ENCODE data around the gene TET2. TPM values are rescaled to one million over a fixed set of nuclear protein-coding genes. Genes with fewer than 3 reads are reported as not detected.

Gene TET2
- total and polyA plus RNA-seq, 9 donors, result 18.4 to 36.8 (median 23.8) TPM

GRCh38 chr4:105257817-105258495 lies 111.3 kb downstream of the TET2 start:
- no peak for DNase-seq
- H3K9me3 ChIP-seq (replicated peaks; ENCODE audit: control insufficient read depth, low read depth, low read length), result peaks cover 8% of the 10 kb centered on the region
- no CpG with 5 or more reads among the region's 1 CpG for WGBS (ENCODE audit: insufficient coverage)
- H3K4me3 ChIP-seq (ENCODE audit: low read length), result no peak overlapping the region
- peaks cover 9% of the 10 kb centered on the region for H3K36me3 ChIP-seq (ENCODE audit: control insufficient read depth, insufficient read depth, low read length)
- no peak overlapping the region for H3K27ac ChIP-seq (ENCODE audit: low read length)
- H3K27me3 ChIP-seq (ENCODE audit: control insufficient read depth, insufficient read depth, low read length), result no peaks in the 10 kb centered on the region
- H3K4me1 ChIP-seq (ENCODE audit: control insufficient read depth, insufficient read depth, low read length), result no peaks in the 10 kb centered on the region

GRCh38 chr4:105265689-105266088 lies 119.0 kb downstream of the TET2 start:
- Histone ChIP-seq H3K4me3 (ENCODE audit: low read length) (no peak overlapping the region), H3K27me3 (ENCODE audit: control insufficient read depth, insufficient read depth, low read length) (no peaks in the 10 kb centered on the region), H3K9me3 (replicated peaks; ENCODE audit: control insufficient read depth, low read depth, low read length) (no peaks in the 10 kb centered on the region), H3K36me3 (ENCODE audit: control insufficient read depth, insufficient read depth, low read length) (peaks cover 18% of the 10 kb centered on the region), H3K27ac (ENCODE audit: low read length) (no peak overlapping the region), H3K4me1 (ENCODE audit: control insufficient read depth, insufficient read depth, low read length) (no peaks in the 10 kb centered on the region)
- no peak for DNase-seq
- 100% methylated on average over 1 of the region's 2 CpGs for WGBS (ENCODE audit: insufficient coverage)

- Histone ChIP-seq H3K4me1 (ENCODE audit: control insufficient read depth, insufficient read depth, low read length) (no peaks in the 10 kb centered on the region), H3K36me3 (ENCODE audit: control insufficient read depth, insufficient read depth, low read length) (peaks cover 25% of the 10 kb centered on the region), H3K4me3 (ENCODE audit: low read length) (no peak overlapping the region), H3K9me3 (replicated peaks; ENCODE audit: control insufficient read depth, low read depth, low read length) (no peaks in the 10 kb centered on the region), H3K27ac (ENCODE audit: low read length) (no peak overlapping the region), H3K27me3 (ENCODE audit: control insufficient read depth, insufficient read depth, low read length) (no peaks in the 10 kb centered on the region)
- DNase-seq, result no peak
- no CpG with 5 or more reads among the region's 3 CpGs for WGBS (ENCODE audit: insufficient coverage)
Observed at GRCh38 chr4:105267280-105267679, 120.6 kb downstream of the TET2 start.

DNA sequence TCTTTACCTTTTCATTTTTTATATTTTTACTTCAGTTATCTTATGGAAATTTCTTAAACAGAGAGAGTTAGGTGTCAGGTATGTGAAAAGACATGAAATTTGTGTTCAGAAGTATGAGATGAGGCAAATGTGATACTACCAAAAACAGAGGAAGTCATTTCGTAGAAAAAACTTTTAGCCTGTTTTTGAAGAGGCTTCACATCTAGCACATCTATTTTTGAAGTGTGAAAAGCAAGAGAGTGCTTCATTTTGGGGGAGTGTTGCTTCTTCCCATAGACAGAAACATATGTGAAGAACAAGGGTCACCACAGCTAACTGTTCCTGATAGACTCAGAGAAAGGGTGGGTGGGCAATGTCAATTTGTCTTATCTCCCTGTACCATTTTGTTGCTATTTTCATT lies 125.3 kb downstream of the TET2 start:
- peaks cover 48% of the 10 kb centered on the region for H3K36me3 ChIP-seq (ENCODE audit: control insufficient read depth, insufficient read depth, low read length)
- no peak overlapping the region for H3K27ac ChIP-seq (ENCODE audit: low read length)
- H3K4me1 ChIP-seq (ENCODE audit: control insufficient read depth, insufficient read depth, low read length), result no peaks in the 10 kb centered on the region
- H3K4me3 ChIP-seq (ENCODE audit: low read length), result no peak overlapping the region
- H3K27me3 ChIP-seq (ENCODE audit: control insufficient read depth, insufficient read depth, low read length), result no peaks in the 10 kb centered on the region
- H3K9me3 ChIP-seq (replicated peaks; ENCODE audit: control insufficient read depth, low read depth, low read length), result no peaks in the 10 kb centered on the region
- no CpG with 5 or more reads among the region's 1 CpG for WGBS (ENCODE audit: insufficient coverage)
- DNase-seq, result no peak

DNA sequence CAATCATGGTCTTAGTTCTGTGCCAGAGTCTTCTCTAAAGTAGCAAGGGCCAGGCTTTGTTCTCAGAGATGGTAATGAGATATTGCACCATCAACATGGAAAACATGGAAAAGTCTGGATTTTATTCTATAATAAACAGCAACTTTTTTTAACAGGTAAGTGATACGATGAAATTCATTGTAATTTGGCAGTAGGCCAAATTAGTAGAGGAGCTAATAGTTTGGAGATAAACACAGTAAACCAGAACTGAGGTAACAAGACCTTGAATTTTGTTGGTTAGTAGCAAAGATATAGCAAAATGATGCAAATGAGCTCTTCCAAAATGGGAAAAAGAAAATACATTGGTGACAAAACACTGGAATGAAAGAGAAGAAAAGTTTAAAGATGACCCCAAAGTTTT lies 126.6 kb downstream of the TET2 start:
- H3K9me3 ChIP-seq (replicated peaks; ENCODE audit: control insufficient read depth, low read depth, low read length), result no peaks in the 10 kb centered on the region
- no peak for DNase-seq
- WGBS (ENCODE audit: insufficient coverage), result no CpG with 5 or more reads among the region's 1 CpG
- H3K4me3 ChIP-seq (ENCODE audit: low read length), result no peak overlapping the region
- H3K27ac ChIP-seq (ENCODE audit: low read length), result no peak overlapping the region
- no peaks in the 10 kb centered on the region for H3K27me3 ChIP-seq (ENCODE audit: control insufficient read depth, insufficient read depth, low read length)
- no peaks in the 10 kb centered on the region for H3K4me1 ChIP-seq (ENCODE audit: control insufficient read depth, insufficient read depth, low read length)
- H3K36me3 ChIP-seq (ENCODE audit: control insufficient read depth, insufficient read depth, low read length), result peaks cover 48% of the 10 kb centered on the region

- Histone ChIP-seq H3K4me1 (ENCODE audit: control insufficient read depth, insufficient read depth, low read length) (no peaks in the 10 kb centered on the region), H3K27ac (ENCODE audit: low read length) (no peak overlapping the region), H3K9me3 (replicated peaks; ENCODE audit: control insufficient read depth, low read depth, low read length) (no peaks in the 10 kb centered on the region), H3K36me3 (ENCODE audit: control insufficient read depth, insufficient read depth, low read length) (peaks cover 48% of the 10 kb centered on the region), H3K4me3 (ENCODE audit: low read length) (no peak overlapping the region), H3K27me3 (ENCODE audit: control insufficient read depth, insufficient read depth, low read length) (no peaks in the 10 kb centered on the region)
- DNase-seq, result no peak
- WGBS (ENCODE audit: insufficient coverage), result no CpG with 5 or more reads among the region's 2 CpGs
Observed at GRCh38 chr4:105274090-105274489, 127.4 kb downstream of the TET2 start.

DNA sequence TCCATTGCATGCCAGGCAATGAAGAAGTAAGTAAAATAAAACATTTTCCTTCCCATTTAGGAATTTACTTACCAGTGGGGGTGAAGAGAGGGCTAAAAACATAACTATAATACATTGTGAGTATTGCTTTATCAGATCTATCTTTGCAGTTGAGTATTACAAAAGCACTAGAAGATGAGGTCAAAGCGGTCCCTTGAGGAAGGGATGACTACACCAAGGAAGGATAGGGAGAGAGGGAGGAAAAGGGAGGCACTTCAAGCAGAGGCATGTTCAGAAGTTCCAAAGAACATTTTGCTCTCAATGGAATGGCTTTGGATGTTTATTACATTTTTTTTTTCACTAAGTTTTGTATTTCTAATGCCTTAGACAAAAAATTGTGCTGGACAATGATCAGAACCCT lies 127.8 kb downstream of the TET2 start:
- Histone ChIP-seq H3K27ac (ENCODE audit: low read length) (no peak overlapping the region), H3K36me3 (ENCODE audit: control insufficient read depth, insufficient read depth, low read length) (peaks cover 46% of the 10 kb centered on the region), H3K9me3 (replicated peaks; ENCODE audit: control insufficient read depth, low read depth, low read length) (no peaks in the 10 kb centered on the region), H3K4me1 (ENCODE audit: control insufficient read depth, insufficient read depth, low read length) (no peaks in the 10 kb centered on the region), H3K27me3 (ENCODE audit: control insufficient read depth, insufficient read depth, low read length) (no peaks in the 10 kb centered on the region), H3K4me3 (ENCODE audit: low read length) (no peak overlapping the region)
- WGBS (ENCODE audit: insufficient coverage), result no CpG with 5 or more reads among the region's 1 CpG
- DNase-seq, result no peak

DNA sequence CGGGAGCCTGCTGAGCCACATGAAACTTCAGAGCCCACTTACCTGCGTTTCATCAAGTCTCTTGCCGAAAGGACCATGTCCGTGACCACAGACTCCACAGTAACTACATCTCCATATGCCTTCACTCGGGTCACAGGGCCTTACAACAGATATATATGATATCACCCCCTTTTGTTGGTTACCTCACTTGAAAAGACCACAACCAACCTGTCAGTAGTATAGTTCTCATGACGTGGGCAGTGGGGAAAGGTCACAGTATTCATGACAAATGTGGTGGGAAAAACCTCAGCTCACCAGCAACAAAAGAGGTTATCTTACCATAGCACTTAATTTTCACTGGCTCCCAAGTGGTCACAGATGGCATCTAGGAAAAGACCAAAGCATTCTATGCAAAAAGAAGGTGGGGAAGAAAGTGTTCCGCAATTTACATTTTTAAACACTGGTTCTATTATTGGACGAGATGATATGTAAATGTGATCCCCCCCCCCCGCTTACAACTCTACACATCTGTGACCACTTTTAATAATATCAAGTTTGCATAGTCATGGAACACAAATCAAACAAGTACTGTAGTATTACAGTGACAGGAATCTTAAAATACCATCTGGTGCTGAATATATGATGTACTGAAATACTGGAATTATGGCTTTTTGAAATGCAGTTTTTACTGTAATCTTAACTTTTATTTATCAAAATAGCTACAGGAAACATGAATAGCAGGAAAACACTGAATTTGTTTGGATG lies 129.9 kb downstream of the TET2 start:
- no peak overlapping the region for H3K27ac ChIP-seq (ENCODE audit: low read length)
- H3K4me3 ChIP-seq (ENCODE audit: low read length), result no peak overlapping the region
- peaks cover 11% of the 10 kb centered on the region for H3K4me1 ChIP-seq (ENCODE audit: control insufficient read depth, insufficient read depth, low read length)
- H3K27me3 ChIP-seq (ENCODE audit: control insufficient read depth, insufficient read depth, low read length), result no peaks in the 10 kb centered on the region
- peaks cover 33% of the 10 kb centered on the region for H3K36me3 ChIP-seq (ENCODE audit: control insufficient read depth, insufficient read depth, low read length)
- no peaks in the 10 kb centered on the region for H3K9me3 ChIP-seq (replicated peaks; ENCODE audit: control insufficient read depth, low read depth, low read length)
- 97% methylated on average over 4 of the region's 9 CpGs for WGBS (ENCODE audit: insufficient coverage)
- no peak for DNase-seq

DNA sequence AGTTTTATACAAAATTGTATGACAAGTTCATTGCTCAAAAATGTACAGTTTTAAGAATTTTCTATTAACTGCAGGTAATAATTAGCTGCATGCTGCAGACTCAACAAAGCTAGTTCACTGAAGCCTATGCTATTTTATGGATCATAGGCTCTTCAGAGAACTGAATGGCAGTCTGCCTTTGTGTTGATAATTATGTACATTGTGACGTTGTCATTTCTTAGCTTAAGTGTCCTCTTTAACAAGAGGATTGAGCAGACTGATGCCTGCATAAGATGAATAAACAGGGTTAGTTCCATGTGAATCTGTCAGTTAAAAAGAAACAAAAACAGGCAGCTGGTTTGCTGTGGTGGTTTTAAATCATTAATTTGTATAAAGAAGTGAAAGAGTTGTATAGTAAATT lies 131.0 kb downstream of the TET2 start:
- Histone ChIP-seq H3K4me3 (ENCODE audit: low read length) (no peak overlapping the region), H3K27ac (ENCODE audit: low read length) (no peak overlapping the region), H3K36me3 (ENCODE audit: control insufficient read depth, insufficient read depth, low read length) (peaks cover 26% of the 10 kb centered on the region), H3K4me1 (ENCODE audit: control insufficient read depth, insufficient read depth, low read length) (peaks cover 11% of the 10 kb centered on the region), H3K9me3 (replicated peaks; ENCODE audit: control insufficient read depth, low read depth, low read length) (no peaks in the 10 kb centered on the region), H3K27me3 (ENCODE audit: control insufficient read depth, insufficient read depth, low read length) (no peaks in the 10 kb centered on the region)
- 63% methylated on average over 1 of the region's 1 CpG for WGBS (ENCODE audit: insufficient coverage)
- no peak for DNase-seq

DNA sequence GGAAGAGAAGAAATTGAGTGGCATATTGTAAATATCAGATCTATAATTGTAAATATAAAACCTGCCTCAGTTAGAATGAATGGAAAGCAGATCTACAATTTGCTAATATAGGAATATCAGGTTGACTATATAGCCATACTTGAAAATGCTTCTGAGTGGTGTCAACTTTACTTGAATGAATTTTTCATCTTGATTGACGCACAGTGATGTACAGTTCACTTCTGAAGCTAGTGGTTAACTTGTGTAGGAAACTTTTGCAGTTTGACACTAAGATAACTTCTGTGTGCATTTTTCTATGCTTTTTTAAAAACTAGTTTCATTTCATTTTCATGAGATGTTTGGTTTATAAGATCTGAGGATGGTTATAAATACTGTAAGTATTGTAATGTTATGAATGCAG lies 132.6 kb downstream of the TET2 start:
- no peak overlapping the region for H3K4me3 ChIP-seq (ENCODE audit: low read length)
- WGBS (ENCODE audit: insufficient coverage), result no CpG with 5 or more reads among the region's 1 CpG
- peaks cover 11% of the 10 kb centered on the region for H3K4me1 ChIP-seq (ENCODE audit: control insufficient read depth, insufficient read depth, low read length)
- H3K27ac ChIP-seq (ENCODE audit: low read length), result no peak overlapping the region
- no peak for DNase-seq
- no peaks in the 10 kb centered on the region for H3K9me3 ChIP-seq (replicated peaks; ENCODE audit: control insufficient read depth, low read depth, low read length)
- no peaks in the 10 kb centered on the region for H3K27me3 ChIP-seq (ENCODE audit: control insufficient read depth, insufficient read depth, low read length)
- H3K36me3 ChIP-seq (ENCODE audit: control insufficient read depth, insufficient read depth, low read length), result peaks cover 21% of the 10 kb centered on the region
